Mesodermal cell (in vitro differentiated cells): ENCODE data around the gene PAQR5.

Experiments used
- H3K27ac ChIP-seq: 2 replicates; pipeline ENCODE4 v1.7.0; 2013; ENCODE audit warnings: mild to moderate bottlenecking, low read depth, low read length, moderate library complexity; ENCODE audit not compliant: severe bottlenecking
- H3K36me3 ChIP-seq: 2 replicates; pipeline ENCODE4 v1.7.1; 2013; ENCODE audit warnings: mild to moderate bottlenecking, low read length, moderate library complexity; ENCODE audit not compliant: control insufficient read depth, insufficient read depth
- H3K4me1 ChIP-seq: one replicate; pipeline ENCODE4 v1.7.1; 2013; ENCODE audit warnings: mild to moderate bottlenecking, low read length; ENCODE audit not compliant: insufficient read depth, control insufficient read depth, poor library complexity, severe bottlenecking
- H3K4me3 ChIP-seq: 2 replicates; pipeline ENCODE4 v1.7.0; 2013; ENCODE audit warnings: low read length, control low read depth, mild to moderate bottlenecking; ENCODE audit not compliant: insufficient read depth, poor library complexity, severe bottlenecking; ENCODE audit errors: extremely low read depth
- H3K9me3 ChIP-seq: 2 replicates; pipeline ENCODE4 v1.7.1; 2013; ENCODE audit warnings: mild to moderate bottlenecking, low read length, moderate library complexity; ENCODE audit not compliant: control insufficient read depth
- WGBS, 2 experiments: methylation state at CpG; one replicate each; pipeline ENCODE4 v1.1.5; 2013; ENCODE audit warnings: missing lambda C conversion rate in 2 of 2; ENCODE audit not compliant: insufficient coverage in 2 of 2; 5-methylcytosine and 5-hydroxymethylcytosine counted together

PAQR5 gene

DNA sequence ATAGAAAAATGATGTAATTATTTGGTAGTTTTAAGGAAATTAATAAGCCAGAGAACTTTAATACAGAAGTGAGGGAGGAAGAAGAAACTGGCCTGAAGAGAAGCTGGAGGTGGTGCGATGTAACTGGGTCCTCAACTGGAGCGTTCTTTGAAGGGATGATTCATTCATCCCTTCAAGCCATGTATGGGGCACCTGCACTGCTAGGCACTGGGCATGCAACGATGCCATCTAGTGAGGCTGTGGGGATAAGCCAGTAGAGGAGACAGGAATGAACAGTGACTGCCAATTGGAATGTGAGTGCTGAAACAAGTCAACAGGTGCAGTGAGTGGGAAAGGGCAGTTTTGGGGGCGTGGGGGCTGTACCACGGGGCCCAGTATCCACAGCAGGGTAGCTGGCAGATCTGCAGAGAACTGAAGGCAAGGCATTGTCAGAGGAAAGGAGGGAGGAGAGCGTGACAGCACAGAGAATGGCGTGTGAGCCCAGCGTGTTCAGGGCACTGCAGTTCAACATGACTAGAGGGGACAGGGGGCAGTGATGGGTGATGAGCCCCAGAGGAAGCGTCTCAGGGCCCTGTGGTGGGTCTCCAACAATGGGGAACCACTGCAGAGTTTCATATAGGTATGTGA lies 111.6 kb downstream of the PAQR5 start:
- H3K9me3 ChIP-seq = no peaks in the 10 kb centered on the region
- H3K4me1 ChIP-seq = no peaks in the 10 kb centered on the region
- no peak overlapping the region for H3K27ac ChIP-seq
- H3K36me3 ChIP-seq = no peaks in the 10 kb centered on the region
- H3K4me3 ChIP-seq = no peak overlapping the region
- 69 to 74% methylated on average over 9 of the region's 9 CpGs for WGBS, 2 experiments

- peaks cover 4% of the 10 kb centered on the region for H3K4me1 ChIP-seq
- no peak overlapping the region for H3K27ac ChIP-seq
- H3K36me3 ChIP-seq = peaks cover 2% of the 10 kb centered on the region
- H3K9me3 ChIP-seq = no peaks in the 10 kb centered on the region
- no peak overlapping the region for H3K4me3 ChIP-seq
Observed at GRCh38 chr15:69412274-69412673, 113.6 kb downstream of the PAQR5 start.

GRCh38 chr15:69412701-69413100 lies 114.0 kb downstream of the PAQR5 start:
- Histone ChIP-seq H3K36me3 (peaks cover 6% of the 10 kb centered on the region), H3K4me1 (peaks cover 4% of the 10 kb centered on the region), H3K4me3 (no peak overlapping the region), H3K27ac (no peak overlapping the region), H3K9me3 (no peaks in the 10 kb centered on the region)
- WGBS, 2 experiments = 100% methylated on average over 1 of the region's 1 CpG

- no peaks in the 10 kb centered on the region for H3K9me3 ChIP-seq
- H3K27ac ChIP-seq = peak within 1 kb of the TSS; percentile 77
- WGBS, 2 experiments = 0% methylated on average over 66 to 71 of the region's 78 CpGs
- peaks cover 4% of the 10 kb centered on the region for H3K4me1 ChIP-seq
- H3K36me3 ChIP-seq = peaks cover 20% of the 10 kb centered on the region
- peak within 1 kb of the TSS; percentile 91 for H3K4me3 ChIP-seq
Observed at GRCh38 chr15:69413822-69414700, 115.3 kb downstream of the PAQR5 start, which contains the start of gene KIF23. KIF23 (plus strand) TSS chr15:69414349; CDS start chr15:69414466, 117 bp downstream.

GRCh38 chr15:69414701-69415167 lies 116.0 kb downstream of the PAQR5 start:
- 0 to 1% methylated on average over 21 to 24 of the region's 29 CpGs for WGBS, 2 experiments
- peak overlapping the region; percentile 77 for H3K27ac ChIP-seq
- no peaks in the 10 kb centered on the region for H3K9me3 ChIP-seq
- H3K4me3 ChIP-seq = peak overlapping the region; percentile 91
- peaks cover 4% of the 10 kb centered on the region for H3K4me1 ChIP-seq
- H3K36me3 ChIP-seq = peaks cover 27% of the 10 kb centered on the region

DNA sequence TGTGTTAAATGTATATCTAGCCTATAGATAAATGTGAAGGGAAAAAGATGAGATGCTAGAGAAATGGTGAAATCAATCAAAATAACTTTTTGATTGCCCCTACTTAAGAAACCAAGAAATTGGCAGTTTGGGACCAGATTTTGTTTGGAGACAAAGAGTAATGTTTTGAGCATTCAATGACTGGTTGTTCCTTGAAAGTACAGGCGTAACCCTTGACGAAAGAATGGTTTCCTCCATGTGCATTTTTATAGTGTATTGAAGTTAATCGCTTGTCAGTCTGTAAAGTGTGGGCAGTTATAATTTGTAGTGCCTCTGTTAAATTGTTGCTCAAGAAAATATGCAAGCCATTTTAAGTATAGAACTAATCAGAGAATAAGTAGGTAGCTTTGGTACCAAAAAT lies 116.7 kb downstream of the PAQR5 start:
- Histone ChIP-seq H3K9me3 (no peaks in the 10 kb centered on the region), H3K4me3 (peak overlapping the region; percentile 91), H3K36me3 (peaks cover 33% of the 10 kb centered on the region), H3K27ac (peak overlapping the region; percentile 5), H3K4me1 (peaks cover 4% of the 10 kb centered on the region)
- WGBS, 2 experiments = 17 to 48% methylated on average over 2 to 3 of the region's 3 CpGs

DNA sequence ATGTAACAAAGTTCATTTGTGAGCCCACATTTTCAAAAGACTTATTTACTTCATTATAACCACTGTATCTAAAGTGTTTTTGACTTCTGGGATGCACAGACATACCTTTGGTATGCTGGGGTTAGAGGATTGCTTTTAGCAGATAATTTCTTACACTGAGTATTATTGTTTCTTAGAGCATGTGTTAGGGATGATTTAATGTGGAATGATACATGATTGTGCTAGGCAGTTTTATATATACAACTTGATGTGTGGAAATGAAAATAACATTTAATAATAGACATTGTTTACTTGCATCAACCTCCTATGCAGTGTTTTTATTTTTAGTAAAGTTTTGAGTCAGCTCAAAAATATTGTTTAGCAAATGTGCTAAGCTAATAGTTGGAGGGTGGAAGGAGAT lies 118.9 kb downstream of the PAQR5 start:
- no peak overlapping the region for H3K4me3 ChIP-seq
- H3K36me3 ChIP-seq = peaks cover 54% of the 10 kb centered on the region
- no peaks in the 10 kb centered on the region for H3K9me3 ChIP-seq
- peaks cover 4% of the 10 kb centered on the region for H3K4me1 ChIP-seq
- H3K27ac ChIP-seq = no peak overlapping the region

GRCh38 chr15:69421498-69421897 lies 122.8 kb downstream of the PAQR5 start:
- Histone ChIP-seq H3K27ac (no peak overlapping the region), H3K36me3 (peaks cover 90% of the 10 kb centered on the region), H3K4me1 (no peaks in the 10 kb centered on the region)

DNA sequence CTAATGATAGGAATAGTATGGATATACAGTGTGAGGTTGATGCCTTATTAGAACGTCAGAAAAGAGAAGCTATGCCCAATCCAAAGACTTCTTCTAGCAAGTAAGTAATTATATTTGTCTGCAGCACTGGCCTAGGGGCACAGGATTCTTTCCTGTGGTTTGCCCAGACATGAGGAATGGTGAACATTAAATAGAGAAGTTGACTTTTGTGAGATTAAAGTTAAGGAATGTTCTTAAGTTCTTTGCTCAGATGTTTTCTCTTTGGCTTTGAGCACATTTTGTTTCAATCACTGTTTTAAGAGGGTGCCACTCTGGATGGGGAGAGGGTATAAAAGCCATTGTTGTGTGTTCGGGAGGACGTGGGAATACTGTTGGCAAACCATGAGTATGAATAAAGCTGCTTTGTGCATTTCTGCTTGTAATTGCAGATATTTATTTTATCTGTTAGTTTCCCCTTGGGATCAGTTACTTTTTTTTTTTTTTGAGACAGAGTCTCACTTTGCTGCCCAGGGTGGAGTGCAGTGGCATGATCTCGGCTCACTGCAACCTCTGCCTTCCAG lies 123.7 kb downstream of the PAQR5 start:
- H3K9me3 ChIP-seq = no peaks in the 10 kb centered on the region
- no peaks in the 10 kb centered on the region for H3K4me1 ChIP-seq
- H3K36me3 ChIP-seq = peaks cover 95% of the 10 kb centered on the region
- 93 to 94% methylated on average over 3 of the region's 4 CpGs for WGBS, 2 experiments
- no peak overlapping the region for H3K27ac ChIP-seq
- no peak overlapping the region for H3K4me3 ChIP-seq

More at GRCh38 chr15:69421498-69421897, 122.8 kb downstream of the PAQR5 start:
- no peak overlapping the region for H3K4me3 ChIP-seq
- H3K9me3 ChIP-seq = no peaks in the 10 kb centered on the region

DNA sequence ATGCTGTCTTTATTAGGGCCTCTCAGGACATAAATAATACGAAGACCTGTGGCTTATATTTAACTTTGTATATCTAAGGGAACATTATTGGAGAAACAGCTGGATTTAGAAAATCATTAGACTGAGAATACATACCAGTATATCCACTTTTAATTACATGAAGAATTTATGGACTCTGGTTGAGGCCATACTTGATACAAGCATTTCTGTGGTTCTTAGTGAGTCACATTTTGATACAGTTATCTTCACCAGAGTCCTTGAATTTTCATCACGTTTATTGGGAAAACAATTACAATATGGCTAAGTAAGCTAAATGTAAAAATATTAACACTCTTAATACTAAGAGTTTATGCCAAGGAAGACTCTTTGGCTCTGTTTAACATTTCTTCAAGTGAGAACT lies 125.3 kb downstream of the PAQR5 start:
- Histone ChIP-seq H3K9me3 (no peaks in the 10 kb centered on the region), H3K27ac (no peak overlapping the region), H3K36me3 (peaks cover 95% of the 10 kb centered on the region), H3K4me3 (no peak overlapping the region), H3K4me1 (no peaks in the 10 kb centered on the region)
- no CpG with 5 or more reads among the region's 2 CpGs for WGBS, 2 experiments
